D721Med (cell line): ENCODE measurements around the gene PLXNA1.

Experiments used
- DNase-seq: peaks from one replicate; pipeline ENCODE4 v3.0.0; 2011; ENCODE audit warnings: low spot score; ENCODE audit not compliant: insufficient read length
- FAIRE-seq: peaks from 2 replicates; lab custom pipeline; 2011; peaks lifted over from hg19 to GRCh38; lab: Jason Lieb, UNC
- TF ChIP-seq, protein P1 (sequence below): IDR thresholded peaks from 2 replicates; pipeline ENCODE4 v1.5.1; 2012; ENCODE audit warnings: mild to moderate bottlenecking, control low read depth; ENCODE audit not compliant: insufficient read depth; ENCODE audit errors: missing control alignments

Gene PLXNA1

DNA sequence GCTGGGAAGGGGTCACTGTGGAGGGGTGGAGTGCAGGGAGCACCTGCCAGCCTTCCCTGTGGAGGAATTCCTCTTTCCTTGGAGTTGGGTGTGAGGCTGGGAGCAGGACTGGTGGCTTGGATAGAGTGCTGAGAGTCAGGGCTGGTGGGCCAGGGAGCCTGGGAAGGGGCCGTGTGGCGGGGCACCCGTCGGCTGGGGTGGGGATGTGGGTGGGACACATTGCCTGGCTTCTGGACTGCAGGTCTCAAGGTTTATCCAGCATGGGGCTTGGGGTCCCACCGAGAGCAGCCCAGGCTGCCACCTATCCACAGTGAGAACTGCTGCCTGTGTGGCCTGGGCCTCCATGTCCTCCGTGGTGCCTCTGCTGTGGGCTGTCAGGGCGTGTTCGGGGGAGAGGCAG is 4.7 kb downstream of the PLXNA1 start:
- DNase-seq (no peak), FAIRE-seq (no peak)
- TF ChIP-seq, protein P1, sequence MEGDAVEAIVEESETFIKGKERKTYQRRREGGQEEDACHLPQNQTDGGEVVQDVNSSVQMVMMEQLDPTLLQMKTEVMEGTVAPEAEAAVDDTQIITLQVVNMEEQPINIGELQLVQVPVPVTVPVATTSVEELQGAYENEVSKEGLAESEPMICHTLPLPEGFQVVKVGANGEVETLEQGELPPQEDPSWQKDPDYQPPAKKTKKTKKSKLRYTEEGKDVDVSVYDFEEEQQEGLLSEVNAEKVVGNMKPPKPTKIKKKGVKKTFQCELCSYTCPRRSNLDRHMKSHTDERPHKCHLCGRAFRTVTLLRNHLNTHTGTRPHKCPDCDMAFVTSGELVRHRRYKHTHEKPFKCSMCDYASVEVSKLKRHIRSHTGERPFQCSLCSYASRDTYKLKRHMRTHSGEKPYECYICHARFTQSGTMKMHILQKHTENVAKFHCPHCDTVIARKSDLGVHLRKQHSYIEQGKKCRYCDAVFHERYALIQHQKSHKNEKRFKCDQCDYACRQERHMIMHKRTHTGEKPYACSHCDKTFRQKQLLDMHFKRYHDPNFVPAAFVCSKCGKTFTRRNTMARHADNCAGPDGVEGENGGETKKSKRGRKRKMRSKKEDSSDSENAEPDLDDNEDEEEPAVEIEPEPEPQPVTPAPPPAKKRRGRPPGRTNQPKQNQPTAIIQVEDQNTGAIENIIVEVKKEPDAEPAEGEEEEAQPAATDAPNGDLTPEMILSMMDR, result no peak

DNA sequence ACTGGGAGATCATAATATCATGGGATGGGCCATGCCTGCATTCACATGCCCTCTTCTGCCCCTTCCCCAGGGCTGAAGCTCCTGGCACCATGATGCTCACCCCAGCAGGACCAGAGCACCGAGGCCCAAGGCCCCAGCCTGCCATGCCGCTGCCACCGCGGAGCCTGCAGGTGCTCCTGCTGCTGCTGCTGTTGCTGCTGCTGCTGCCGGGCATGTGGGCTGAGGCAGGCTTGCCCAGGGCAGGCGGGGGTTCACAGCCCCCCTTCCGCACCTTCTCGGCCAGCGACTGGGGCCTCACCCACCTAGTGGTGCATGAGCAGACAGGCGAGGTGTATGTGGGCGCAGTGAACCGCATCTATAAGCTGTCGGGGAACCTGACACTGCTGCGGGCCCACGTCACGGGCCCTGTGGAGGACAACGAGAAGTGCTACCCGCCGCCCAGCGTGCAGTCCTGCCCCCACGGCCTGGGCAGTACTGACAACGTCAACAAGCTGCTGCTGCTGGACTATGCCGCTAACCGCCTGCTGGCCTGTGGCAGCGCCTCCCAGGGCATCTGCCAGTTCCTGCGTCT is 5.6 kb downstream of the PLXNA1 start:
- FAIRE-seq, result no peak
- TF ChIP-seq, protein P1, result no peak
- DNase-seq, result no peak

DNA sequence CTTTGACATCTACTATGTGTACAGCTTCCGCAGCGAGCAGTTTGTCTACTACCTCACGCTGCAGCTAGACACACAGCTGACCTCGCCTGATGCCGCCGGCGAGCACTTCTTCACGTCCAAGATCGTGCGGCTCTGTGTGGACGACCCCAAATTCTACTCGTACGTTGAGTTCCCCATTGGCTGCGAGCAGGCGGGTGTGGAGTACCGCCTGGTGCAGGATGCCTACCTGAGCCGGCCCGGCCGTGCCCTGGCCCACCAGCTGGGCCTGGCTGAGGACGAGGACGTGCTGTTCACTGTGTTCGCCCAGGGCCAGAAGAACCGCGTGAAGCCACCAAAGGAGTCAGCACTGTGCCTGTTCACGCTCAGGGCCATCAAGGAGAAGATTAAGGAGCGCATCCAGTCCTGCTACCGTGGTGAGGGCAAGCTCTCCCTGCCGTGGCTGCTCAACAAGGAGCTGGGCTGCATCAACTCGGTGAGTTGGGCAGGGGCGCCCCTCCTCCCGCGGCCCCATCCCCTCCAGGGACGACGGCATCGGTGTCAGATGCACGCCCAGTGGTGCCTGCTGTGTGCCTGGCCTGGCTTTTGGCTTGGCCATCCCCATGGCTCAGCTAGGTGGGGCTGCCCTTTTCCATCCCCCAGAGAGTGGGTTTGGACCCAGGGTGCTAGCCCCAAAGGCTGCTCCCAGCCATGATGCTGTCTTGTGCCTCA is 6.6 kb downstream of the PLXNA1 start:
- no peak for FAIRE-seq
- TF ChIP-seq, protein P1, result no peak
- DNase-seq, result no peak

DNA sequence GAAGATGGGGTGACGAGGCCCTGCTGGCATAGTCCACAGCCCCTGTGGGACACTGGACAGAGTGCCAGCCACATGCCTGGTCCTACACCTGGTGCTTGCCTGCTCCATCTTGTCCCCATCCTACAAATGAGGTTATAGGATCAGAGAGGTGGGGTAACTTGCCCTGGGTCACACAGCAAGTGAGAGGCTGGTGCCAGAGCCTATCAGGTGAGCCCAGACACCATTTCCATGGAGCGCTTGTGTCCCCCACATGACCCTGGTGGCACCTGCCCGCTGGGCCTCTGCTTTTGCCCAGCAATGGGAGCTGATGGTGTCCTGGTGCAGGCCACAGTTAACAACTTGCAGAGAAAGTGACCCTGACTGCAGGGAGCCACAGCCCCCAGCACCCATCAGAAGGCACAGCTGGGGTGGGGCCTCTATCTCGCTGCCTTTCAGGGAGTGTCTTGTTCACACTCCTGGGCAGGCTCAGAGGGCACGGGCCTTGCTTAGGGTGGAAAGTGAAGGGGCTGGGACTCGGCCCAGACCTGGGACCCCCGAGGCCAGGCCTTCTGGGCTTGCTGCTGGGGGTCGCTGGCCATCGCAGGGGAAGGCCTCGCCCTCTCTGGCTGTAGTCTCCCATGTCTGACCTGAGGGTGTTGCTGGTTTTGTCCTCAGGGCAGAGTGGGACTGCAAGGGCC is 7.2 kb downstream of the PLXNA1 start:
- FAIRE-seq, result no peak
- TF ChIP-seq, protein P1, result no peak

DNA sequence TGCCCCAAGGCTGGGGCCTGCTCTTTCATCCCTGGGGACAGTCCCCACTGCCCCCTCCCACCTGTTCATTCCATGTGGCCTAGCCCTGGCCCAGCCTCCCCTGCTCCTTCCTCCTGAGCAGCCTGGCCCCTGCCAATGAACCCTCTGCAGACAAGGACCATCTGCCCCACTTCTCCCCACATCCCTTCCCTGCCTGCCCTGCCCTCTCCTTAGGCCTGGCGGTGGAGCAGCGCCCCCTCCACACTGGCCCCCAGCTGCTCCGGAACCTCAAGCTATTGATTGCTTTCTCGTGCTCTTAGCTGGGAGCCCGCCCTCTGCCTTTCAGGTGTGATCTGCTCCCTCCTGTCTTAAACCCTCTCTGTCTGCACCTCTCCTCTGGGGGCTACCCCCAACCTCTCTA is 8.0 kb downstream of the PLXNA1 start:
- DNase-seq (no peak), FAIRE-seq (no peak)
- TF ChIP-seq, protein P1, result no peak

More for the DNA sequence above, 7.2 kb downstream of the PLXNA1 start:
- DNase-seq, result no peak

DNA sequence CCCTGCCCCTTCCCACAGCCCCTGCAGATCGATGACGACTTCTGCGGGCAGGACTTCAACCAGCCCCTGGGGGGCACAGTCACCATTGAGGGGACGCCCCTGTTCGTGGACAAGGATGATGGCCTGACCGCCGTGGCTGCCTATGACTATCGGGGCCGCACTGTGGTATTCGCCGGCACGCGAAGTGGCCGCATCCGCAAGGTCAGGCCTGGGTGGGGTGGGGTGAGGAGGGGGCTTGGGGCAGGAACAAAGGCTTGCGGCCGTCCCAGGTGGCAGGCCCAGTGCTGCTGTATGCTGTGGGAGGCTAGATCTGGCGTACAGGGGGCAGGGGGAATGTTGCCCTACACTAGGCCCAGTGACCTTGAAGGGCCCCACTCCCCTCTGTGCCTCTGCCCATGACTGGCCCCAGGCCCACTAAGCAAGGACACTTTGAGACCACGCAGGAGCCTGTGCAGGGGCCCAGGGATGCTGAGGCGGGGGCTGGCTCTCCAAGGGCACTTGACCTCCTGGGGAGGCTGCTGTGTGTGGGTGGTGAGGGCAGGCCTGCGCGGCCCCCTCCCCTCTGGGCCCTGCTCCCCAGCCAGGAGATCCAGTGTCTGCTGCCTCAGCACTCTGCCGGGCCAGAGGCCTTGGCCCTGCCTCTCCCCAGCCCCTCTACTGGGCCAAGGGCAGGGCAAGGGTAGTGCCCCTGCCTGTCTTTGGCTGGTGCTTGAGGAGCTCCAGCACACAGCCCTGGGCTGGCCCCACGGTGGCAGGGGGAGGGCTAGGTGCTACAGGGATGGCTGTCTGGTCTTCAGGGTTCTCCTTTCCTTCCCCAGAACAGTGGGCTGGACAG is 8.7 kb downstream of the PLXNA1 start:
- TF ChIP-seq, protein P1, result no peak
- FAIRE-seq, result no peak
- DNase-seq, result no peak
